ENCODE measurements around the gene NECTIN1. TPM values are rescaled to one million over a fixed set of nuclear protein-coding genes. Genes with fewer than 3 reads are reported as not detected.

The NECTIN1 gene, protein sequence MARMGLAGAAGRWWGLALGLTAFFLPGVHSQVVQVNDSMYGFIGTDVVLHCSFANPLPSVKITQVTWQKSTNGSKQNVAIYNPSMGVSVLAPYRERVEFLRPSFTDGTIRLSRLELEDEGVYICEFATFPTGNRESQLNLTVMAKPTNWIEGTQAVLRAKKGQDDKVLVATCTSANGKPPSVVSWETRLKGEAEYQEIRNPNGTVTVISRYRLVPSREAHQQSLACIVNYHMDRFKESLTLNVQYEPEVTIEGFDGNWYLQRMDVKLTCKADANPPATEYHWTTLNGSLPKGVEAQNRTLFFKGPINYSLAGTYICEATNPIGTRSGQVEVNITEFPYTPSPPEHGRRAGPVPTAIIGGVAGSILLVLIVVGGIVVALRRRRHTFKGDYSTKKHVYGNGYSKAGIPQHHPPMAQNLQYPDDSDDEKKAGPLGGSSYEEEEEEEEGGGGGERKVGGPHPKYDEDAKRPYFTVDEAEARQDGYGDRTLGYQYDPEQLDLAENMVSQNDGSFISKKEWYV
- 1.7 and 2.3 TPM in 2 replicates for total RNA-seq (2012; rRNA removed)
- 3.0 and 4.2 TPM in 2 replicates for polyA plus RNA-seq (2012; rRNA removed)
- 2.8 and 3.4 TPM in 2 replicates for polyA plus RNA-seq (2012; cell fraction: cytosol; rRNA removed)
- polyA plus RNA-seq (2012; cell fraction: nucleus; rRNA removed; ENCODE audit: low replicate concordance): 2.2 and 3.3 TPM in 2 replicates
- Bru-seq, nascent RNA: percentile 37 among the genes with signal in this experiment
- BruChase-seq, experiment 1, labeled RNA remaining after a 6-hour chase: percentile 33 among the genes with signal in this experiment
- BruChase-seq, experiment 2, labeled RNA remaining after a 2-hour chase: percentile 35 among the genes with signal in this experiment
- long read RNA-seq, partial matches to known transcripts: 0 of 2 reads
- long read RNA-seq, other reads (novel, unspliced or antisense): 1 of 2 reads

DNA sequence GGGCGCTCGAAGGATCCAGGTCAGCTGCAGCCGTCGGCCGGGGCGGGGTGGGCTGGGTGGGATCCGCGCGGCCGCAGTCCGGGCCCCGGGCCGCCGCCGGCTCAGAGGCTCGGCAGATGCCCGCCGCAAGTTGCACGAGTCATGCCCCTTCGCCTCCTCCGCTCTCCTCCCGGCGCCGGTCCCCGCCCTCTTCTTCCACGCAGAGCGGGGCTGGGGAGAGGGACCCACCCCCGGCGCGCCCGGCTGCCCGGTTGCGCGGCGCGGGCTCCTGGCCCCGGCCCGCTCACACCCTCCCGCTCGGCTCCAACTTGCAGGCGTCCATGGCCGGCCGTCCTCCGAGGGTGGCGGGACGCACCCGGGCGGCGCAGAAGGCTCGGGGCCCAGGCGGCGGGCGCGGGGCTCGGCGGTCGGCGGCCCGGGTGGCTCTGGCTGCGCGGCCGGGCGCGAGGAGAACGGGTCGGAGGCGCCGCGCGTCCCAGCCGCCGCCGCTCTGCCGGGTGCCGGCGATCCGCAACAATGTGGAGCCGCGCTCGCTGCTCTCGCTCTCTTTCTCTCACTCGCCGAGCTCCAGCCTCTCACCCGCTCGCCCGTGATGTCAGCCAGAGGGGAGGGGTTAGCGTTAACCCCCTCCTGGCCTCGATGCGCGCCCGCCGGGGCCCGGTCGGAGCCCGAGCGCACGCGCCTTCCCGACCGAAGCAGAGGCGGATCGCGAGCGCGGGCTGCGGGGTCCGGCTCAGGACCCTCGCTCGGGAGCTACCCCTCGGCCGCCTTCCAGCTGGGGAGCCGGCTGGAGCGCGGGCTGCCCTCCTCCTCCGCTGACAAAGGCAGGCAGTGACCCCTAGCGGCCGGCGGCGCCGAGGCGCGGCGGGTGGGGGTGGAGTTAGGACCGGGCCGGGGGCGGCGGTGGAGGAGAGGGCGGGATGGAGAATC lies at the start of gene NECTIN1:
TSS of gene NECTIN1 (minus strand) at position 550 of the 930 bp plus-strand sequence. CDS start 647 bp downstream, outside the sequence.
- Histone ChIP-seq H4K91ac (ENCODE audit: insufficient read depth, low read depth, low read length) (0 out of 2 replicates have a peak within 1 kb of the TSS, but pooled peaks have one; percentile 11), H3K9ac (ENCODE audit: low read depth, low read length) (peak within 1 kb of the TSS; percentile 68), H2AFZ (replicated peaks; ENCODE audit: low read length, poor library complexity) (peak within 1 kb of the TSS; percentile 98), H3K14ac (replicated peaks; ENCODE audit: low read depth, low read length) (no peak within 1 kb of the TSS; the same call in 1 of the 2 replicates), H3K56ac (ENCODE audit: extremely low read depth, insufficient read depth, low read length) (no peak within 1 kb of the TSS), H3K4me1 (ENCODE audit: control insufficient read depth, insufficient read depth, low read length) (peaks cover 4% of the 10 kb centered on the region; the same call in 1 of the 2 replicates), H2AK9ac (replicated peaks; ENCODE audit: low read depth, low read length, poor library complexity) (peak within 1 kb of the TSS; percentile 80), H2BK15ac (ENCODE audit: low read depth, low read length) (no peak within 1 kb of the TSS; the same call in 2 of the 3 replicates), H3K9me1 (ENCODE audit: insufficient read depth, low read length) (no peaks in the 10 kb centered on the region), H4K20me1 (ENCODE audit: insufficient read depth, low read length) (no peaks in the 10 kb centered on the region), H3K79me1 (ENCODE audit: low read depth in 1 of 2, low read length in 2 of 2) (no peaks in the 10 kb centered on the region), H2BK20ac (ENCODE audit: low read depth, low read length) (no peak within 1 kb of the TSS), H2BK5ac (ENCODE audit: low read depth, low read length, poor library complexity, severe bottlenecking) (peak within 1 kb of the TSS; percentile 47), H3K27ac (ENCODE audit: insufficient read depth, low read length) (peak within 1 kb of the TSS; percentile 65), H3K9me3 (ENCODE audit: control insufficient read depth, insufficient read depth, low read length) (no peaks in the 10 kb centered on the region), H2BK120ac (ENCODE audit: low read depth, low read length) (no peak within 1 kb of the TSS), H3K4me2 (ENCODE audit: low read depth, low read length) (peak within 1 kb of the TSS; percentile 89), H4K8ac (ENCODE audit: low read depth in 2 of 2, low read length in 2 of 2) (peak within 1 kb of the TSS; percentile 37 to 75; a peak in 2 of 4 replicates), H4K5ac (ENCODE audit: low read depth, low read length) (peak within 1 kb of the TSS; percentile 37), H3K18ac (ENCODE audit: low read depth, low read length) (no peak within 1 kb of the TSS; the same call in 1 of the 2 replicates), H3K23ac (ENCODE audit: low read depth, low read length) (peak within 1 kb of the TSS; percentile 24; the same call in 1 of the 2 replicates), H2AK5ac (ENCODE audit: low read depth, low read length) (no peak within 1 kb of the TSS), H3K4me3 (ENCODE audit: insufficient read depth, low read depth, low read length) (peak within 1 kb of the TSS; percentile 72), H3K27me3 (ENCODE audit: control insufficient read depth, insufficient read depth, low read length) (peaks cover 16% of the 10 kb centered on the region), H3K4ac (ENCODE audit: low read depth, low read length) (no peak within 1 kb of the TSS), H3K36me3 (ENCODE audit: control insufficient read depth, insufficient read depth, low read length) (no peaks in the 10 kb centered on the region)
- intact Hi-C loops (cut with micrococcal nuclease) (loop anchor here (1.0 to 10.0 kb wide), 6 partner anchors 58 to 483 kb away; partner anchors contain the start of gene OAF), dilution Hi-C loops (cut with HindIII; ENCODE audit: low sequenced_read_pairs, unreplicated experiment) (no loop called here), in situ Hi-C loops (cut with MboI; ENCODE audit: low sequenced_read_pairs) (no loop called here)
- ChIA-PET CTCF (interaction anchor here (0.6 to 1.7 kb wide), 24 partner anchors 8 to 568 kb away, joined by 3 to 16 read pairs (median 4); partner anchors contain the start of gene USP2), POLR2A (ENCODE audit: unreplicated experiment) (no interaction called here)
- ATAC-seq (ENCODE audit: low read depth) (peak; percentile 92), DNase-seq (peak; percentile 79)
- 1% methylated on average over 61 of the region's 128 CpGs; no CpG with 5 or more reads in 1 of the 2 experiments for WGBS, 2 experiments (ENCODE audit: extremely low coverage in 2 of 2, insufficient read length in 1 of 2)
- no TSS peak for BruUV-seq (replicated peaks)
- TF ChIP-seq CEBPB (IDR thresholded peaks at IDR 0.05; ENCODE audit: low read depth, low read length) (no peak), NFE2L2 (IDR thresholded peaks at IDR 0.05; ENCODE audit: low read depth, low read length) (no peak), MAFK (IDR thresholded peaks at IDR 0.05; ENCODE audit: low read depth, low read length) (no peak), CHD1 (IDR thresholded peaks at IDR 0.05; ENCODE audit: low read depth, low read length) (no peak), MAZ (IDR thresholded peaks at IDR 0.05; ENCODE audit: borderline replicate concordance, low read depth, low read length) (peak; percentile 92), RCOR1 (IDR thresholded peaks at IDR 0.05; ENCODE audit: insufficient replicate concordance, low read length) (no peak), POLR2A (IDR thresholded peaks at IDR 0.05; ENCODE audit: low read depth, low read length) (peak; percentile 57; the same call in 1 of the 2 replicates), SMC3 (IDR thresholded peaks at IDR 0.05; ENCODE audit: low read depth, low read length) (peak; percentile 33; the same call in 1 of the 2 replicates), RAD21 (IDR thresholded peaks at IDR 0.05; ENCODE audit: low read length) (peak; percentile 68), FOS (IDR thresholded peaks at IDR 0.05; ENCODE audit: low read depth, low read length) (no peak)
- TF ChIP-seq, protein P1, sequence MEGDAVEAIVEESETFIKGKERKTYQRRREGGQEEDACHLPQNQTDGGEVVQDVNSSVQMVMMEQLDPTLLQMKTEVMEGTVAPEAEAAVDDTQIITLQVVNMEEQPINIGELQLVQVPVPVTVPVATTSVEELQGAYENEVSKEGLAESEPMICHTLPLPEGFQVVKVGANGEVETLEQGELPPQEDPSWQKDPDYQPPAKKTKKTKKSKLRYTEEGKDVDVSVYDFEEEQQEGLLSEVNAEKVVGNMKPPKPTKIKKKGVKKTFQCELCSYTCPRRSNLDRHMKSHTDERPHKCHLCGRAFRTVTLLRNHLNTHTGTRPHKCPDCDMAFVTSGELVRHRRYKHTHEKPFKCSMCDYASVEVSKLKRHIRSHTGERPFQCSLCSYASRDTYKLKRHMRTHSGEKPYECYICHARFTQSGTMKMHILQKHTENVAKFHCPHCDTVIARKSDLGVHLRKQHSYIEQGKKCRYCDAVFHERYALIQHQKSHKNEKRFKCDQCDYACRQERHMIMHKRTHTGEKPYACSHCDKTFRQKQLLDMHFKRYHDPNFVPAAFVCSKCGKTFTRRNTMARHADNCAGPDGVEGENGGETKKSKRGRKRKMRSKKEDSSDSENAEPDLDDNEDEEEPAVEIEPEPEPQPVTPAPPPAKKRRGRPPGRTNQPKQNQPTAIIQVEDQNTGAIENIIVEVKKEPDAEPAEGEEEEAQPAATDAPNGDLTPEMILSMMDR (conservative IDR thresholded peaks at IDR 0.05; ENCODE audit: low read depth, low read length): peak; percentile 78

Measured in IMR-90 (cell line).